B cell (primary cell): ENCODE data around the gene NUP42. TPM values are rescaled to one million over a fixed set of nuclear protein-coding genes. Genes with fewer than 3 reads are reported as not detected.
A peak's percentile ranks its signal among the peaks of the same experiment; 100 is the strongest.

Source experiments
- ATAC-seq: fragments of 200-7000 bp; cut with Tn5 transposase; one replicate; pipeline ENCODE4 v1.10.0; 2021; ENCODE audit warnings: low read depth, mild to moderate bottlenecking, moderate number of reproducible peaks, moderate library complexity
- CTCF ChIA-PET: fragments of 350-600 bp; sonication (Branson Sonifier 250); formaldehyde crosslinking; loops from one replicate; lab custom pipeline; 2021; ENCODE audit warnings: antibody characterized with exemption, inconsistent platforms; lab: Charles Lee
- POLR2A ChIA-PET: fragments of 350-600 bp; sonication (Branson Sonifier 250); formaldehyde crosslinking; loops from one replicate; lab custom pipeline; 2021; ENCODE audit warnings: antibody characterized with exemption; lab: Charles Lee
- DNase-seq: peaks from one replicate; pipeline ENCODE4 v3.0.0; 2013
- H2AFZ ChIP-seq: 2 replicates; pipeline ENCODE4 v1.6.1; 2012; ENCODE audit warnings: mild to moderate bottlenecking, low read depth, low read length; ENCODE audit not compliant: insufficient read depth, poor library complexity, severe bottlenecking
- H3K27ac ChIP-seq, 2 donors: 1 replicate in 1 of 2; 2 replicates in 1 of 2; pipeline ENCODE4 v1.5.1; 2012 to 2013; ENCODE audit warnings: low read length in 2 of 2, mild to moderate bottlenecking in 2 of 2, moderate library complexity in 1 of 2
- H3K27me3 ChIP-seq, 4 experiments: fragments of 200-600 bp in 1 of 4; sonication (generic) in 1 of 4; replicated peaks in 1 of 4; 1 replicate in 2 of 4; 2 replicates in 2 of 4; pipeline versions ENCODE4 v1.6.1 to v1.7.0; 2013 to 2016; ENCODE audit warnings: low read length in 3 of 4, mild to moderate bottlenecking in 2 of 4, mixed read lengths in 1 of 4, moderate library complexity in 1 of 4; ENCODE audit not compliant: insufficient read depth in 4 of 4, control insufficient read depth in 3 of 4; ENCODE audit errors: control extremely low read depth in 1 of 4
- H3K36me3 ChIP-seq, 2 experiments: replicated peaks in 1 of 2; 1 replicate in 1 of 2; 2 replicates in 1 of 2; pipeline versions ENCODE4 v1.6.1 to v1.7.1; 2013; ENCODE audit warnings: low read length in 1 of 2; ENCODE audit not compliant: insufficient read depth in 2 of 2, control insufficient read depth in 1 of 2; ENCODE audit errors: control extremely low read depth in 1 of 2, extremely low read depth in 1 of 2
- H3K4me1 ChIP-seq, 2 donors: fragments of 200-600 bp in 1 of 2; sonication (generic) in 1 of 2; 1 replicate in 1 of 2; 2 replicates in 1 of 2; pipeline versions ENCODE4 v1.5.1 to v1.6.1; 2013 to 2017; ENCODE audit warnings: low read length in 2 of 2; ENCODE audit not compliant: control insufficient read depth in 2 of 2, insufficient read depth in 2 of 2
- H3K4me2 ChIP-seq: replicated peaks from 2 replicates; pipeline ENCODE3; 2012; ENCODE audit warnings: mild to moderate bottlenecking, low read depth, low read length; ENCODE audit not compliant: poor library complexity, severe bottlenecking
- H3K4me3 ChIP-seq, 5 experiments: fragments of 200-600 bp in 1 of 5; sonication (generic) in 1 of 5; 1 replicate in 3 of 5; 2 replicates in 2 of 5; pipeline versions ENCODE4 v1.5.1 to v1.7.0; 2011 to 2016; ENCODE audit warnings: low read length in 4 of 5, mild to moderate bottlenecking in 4 of 5, low read depth in 2 of 5, control low read depth in 1 of 5, moderate library complexity in 1 of 5; ENCODE audit not compliant: insufficient read depth in 1 of 5; ENCODE audit errors: control extremely low read depth in 1 of 5, extremely low read depth in 1 of 5
- H3K79me2 ChIP-seq: fragments of 200-600 bp; sonication (generic); one replicate; pipeline ENCODE4 v1.6.0; 2016; ENCODE audit warnings: low read length; ENCODE audit not compliant: control insufficient read depth, insufficient read depth
- H3K9ac ChIP-seq: fragments of 200-600 bp; sonication (generic); 2 replicates; pipeline ENCODE4 v1.6.1; 2017; ENCODE audit warnings: mild to moderate bottlenecking, low read length, moderate library complexity
- H3K9me3 ChIP-seq, 3 donors: one replicate each; pipeline versions ENCODE4 v1.6.1 to v1.7.1; 2013; ENCODE audit warnings: low read length in 2 of 3; ENCODE audit not compliant: control insufficient read depth in 2 of 3, insufficient read depth in 1 of 3; ENCODE audit errors: control extremely low read depth in 1 of 3
- H4K20me1 ChIP-seq: 2 replicates; pipeline ENCODE4 v1.6.0; 2012; ENCODE audit warnings: mild to moderate bottlenecking, low read length; ENCODE audit not compliant: insufficient read depth, control insufficient read depth, poor library complexity, severe bottlenecking
- H3K27ac Mint-ChIP-seq: one replicate; pipeline ENCODE4 v1.8.0; 2021; ENCODE audit warnings: mixed read lengths
- H3K27me3 Mint-ChIP-seq: one replicate; pipeline ENCODE4 v1.8.0; 2021; ENCODE audit warnings: mixed read lengths
- H3K4me1 Mint-ChIP-seq: one replicate; pipeline ENCODE4 v1.8.0; 2021; ENCODE audit warnings: mixed read lengths
- H3K4me3 Mint-ChIP-seq: one replicate; pipeline ENCODE4 v1.8.0; 2021; ENCODE audit warnings: mixed read lengths
- H3K9me3 Mint-ChIP-seq: one replicate; pipeline ENCODE4 v1.8.0; 2022; ENCODE audit warnings: mixed read lengths; ENCODE audit not compliant: insufficient read depth
- CTCF ChIP-seq: fragments of 200-600 bp; IDR thresholded peaks from one replicate; pipeline ENCODE4 v1.8.0; 2022; ENCODE audit warnings: antibody characterized with exemption, mild to moderate bottlenecking
- EZH2 ChIP-seq: IDR thresholded peaks from 2 replicates; pipeline ENCODE4 v1.6.1; 2012; ENCODE audit warnings: borderline replicate concordance, low read depth, mild to moderate bottlenecking, moderate library complexity, low read length; ENCODE audit not compliant: insufficient read depth, poor library complexity, severe bottlenecking
- WGBS: methylation state at CpG from one replicate; pipeline ENCODE4 v1.1.5; 2013; ENCODE audit warnings: missing lambda C conversion rate; ENCODE audit not compliant: insufficient coverage; 5-methylcytosine and 5-hydroxymethylcytosine counted together
- intact Hi-C: fragments of 100-400 bp; cut with micrococcal nuclease; formaldehyde crosslinking; loops from one replicate; pipeline ENCODE4 v1.10.0; 2022
- polyA plus RNA-seq: library from polyadenylated mRNA; depleted of rRNA; stranded (reverse); fragments of >200 nt; gene quantifications from 2 replicates; pipeline ENCODE4 v1.2.3, GENCODE V29; 2012
- total RNA-seq, 2 donors: library from RNA; stranded (reverse); fragments of 120-200 nt in 1 of 2; gene quantifications; 1 replicate in 1 of 2; 2 replicates in 1 of 2; pipeline versions ENCODE4 v1.2.3 to v1.2.4, GENCODE V29; 2013 to 2022

The NUP42 gene
- total and polyA plus RNA-seq, 2 donors (not counting 1 experiment from before 2014, with no cell fraction given), result 38.1 to 49.2 TPM

GRCh38 chr7:23175938-23176337, 5.9 kb upstream of the NUP42 start:
- Histone ChIP-seq H3K4me3 (no peak overlapping the region), H3K4me2 (no peak overlapping the region), H2AFZ (no peak overlapping the region), H3K27ac (no peak overlapping the region), H3K36me3 (peaks cover 0 to 2% of the 10 kb centered on the region in 2 experiments), H3K79me2 (no peaks in the 10 kb centered on the region), H4K20me1 (no peaks in the 10 kb centered on the region), H3K9me3 (no peaks in the 10 kb centered on the region), H3K9ac (no peak overlapping the region), H3K4me1 (peaks cover 2 to 3% of the 10 kb centered on the region in 2 donors), H3K27me3 (no peaks in the 10 kb centered on the region)
- H3K27ac Mint-ChIP-seq, result no peak overlapping the region
- 14% methylated on average over 1 of the region's 2 CpGs for WGBS
- ChIA-PET POLR2A (no interaction called here), CTCF (no interaction called here)
- no peaks in the 10 kb centered on the region for H3K27me3 Mint-ChIP-seq
- ATAC-seq (no peak), DNase-seq (no peak)
- TF ChIP-seq EZH2, result no peak
- no peak for TF ChIP-seq CTCF
- intact Hi-C loops, result no loop called here
- peaks cover 6% of the 10 kb centered on the region for H3K4me1 Mint-ChIP-seq
- H3K4me3 Mint-ChIP-seq, result no peak overlapping the region
- no peaks in the 10 kb centered on the region for H3K9me3 Mint-ChIP-seq

- TF ChIP-seq CTCF (no peak), EZH2 (no peak)
- ATAC-seq (no peak), DNase-seq (peak; percentile 29)
- H2AFZ ChIP-seq, result no peak overlapping the region
- H4K20me1 ChIP-seq, result peaks cover 10% of the 10 kb centered on the region
- H3K27ac ChIP-seq, result no peak overlapping the region
- POLR2A ChIA-PET, result interaction anchor here (0.6 kb wide), 1 partner anchor 61 kb away, joined by 4 read pairs; no protein-coding TSS in a partner anchor
- peak overlapping the region; percentile 86 for H3K4me2 ChIP-seq
- intact Hi-C loops, result loop anchor here (5.0 to 10.0 kb wide), 5 partner anchors 359 to 1756 kb away; partner anchors contain the start of genes FAM221A, SP4 and TOMM7
- H3K27me3 Mint-ChIP-seq, result no peaks in the 10 kb centered on the region
- peaks cover 17 to 20% of the 10 kb centered on the region in 2 donors for H3K4me1 ChIP-seq
- no peaks in the 10 kb centered on the region for H3K27me3 ChIP-seq
- no peaks in the 10 kb centered on the region for H3K9me3 Mint-ChIP-seq
- H3K4me3 ChIP-seq, result no peak overlapping the region
- WGBS, result 96% methylated on average over 12 of the region's 20 CpGs
- H3K27ac Mint-ChIP-seq, result peak overlapping the region; percentile 43
- H3K4me3 Mint-ChIP-seq, result peak overlapping the region; percentile 80
- no peak overlapping the region for H3K9ac ChIP-seq
- H3K36me3 ChIP-seq, result peaks cover 10 to 32% of the 10 kb centered on the region in 2 experiments
- peaks cover 37% of the 10 kb centered on the region for H3K4me1 Mint-ChIP-seq
- CTCF ChIA-PET, result interaction anchor here (0.7 to 3.1 kb wide), 2 partner anchors 77 to 1993 kb away, joined by 4 to 15 read pairs; partner anchors contain the start of gene KLHL7
- H3K9me3 ChIP-seq, result no peaks in the 10 kb centered on the region
- peaks cover 46% of the 10 kb centered on the region for H3K79me2 ChIP-seq
Observed at GRCh38 chr7:23183279-23184012, 1.6 kb downstream of the NUP42 start.
